ENCODE data around the gene SMYD3. TPM values are rescaled to one million over a fixed set of nuclear protein-coding genes. Genes with fewer than 3 reads are reported as not detected.

Gene SMYD3
- total RNA-seq, 1 donor from 2014 or later = 34.9 TPM

DNA sequence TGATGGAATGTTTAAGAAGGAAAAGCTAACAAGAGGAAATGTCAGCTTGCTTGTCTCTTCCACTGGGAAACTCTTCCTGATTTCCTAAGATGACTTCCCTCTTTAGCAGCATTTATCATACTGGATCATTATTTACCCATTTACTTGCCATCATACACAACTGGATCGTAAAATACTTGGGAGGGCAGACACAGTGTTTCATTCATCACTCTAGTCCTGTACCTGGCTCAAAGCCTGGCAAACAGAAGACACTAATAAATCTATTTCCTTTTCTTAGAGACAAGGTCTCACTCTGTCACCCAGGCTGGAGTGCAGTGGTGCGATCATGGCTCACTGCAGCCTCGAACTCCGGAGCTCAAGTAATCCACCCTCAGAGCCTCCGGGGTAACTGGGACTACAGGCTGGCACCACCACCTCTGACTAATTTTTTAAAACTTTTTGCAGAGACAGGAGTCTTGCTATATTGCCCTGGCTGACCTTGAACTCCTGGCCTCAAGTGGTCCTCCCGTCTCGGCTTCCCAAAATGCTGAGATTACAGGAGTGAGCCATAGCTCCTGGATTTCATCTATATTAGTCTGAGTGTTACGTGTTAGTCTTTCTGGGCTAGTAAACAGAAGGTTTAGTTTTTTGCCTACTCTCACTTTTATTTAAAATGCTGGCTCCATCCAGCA lies 574.6 kb downstream of the SMYD3 start:
- Mint-ChIP-seq H3K36me3 (no peaks in the 10 kb centered on the region), H3K4me3 (no peak overlapping the region), H3K4me1 (peaks cover 26% of the 10 kb centered on the region), H3K27me3 (ENCODE audit: low read depth) (no peaks in the 10 kb centered on the region), H3K27ac (no peak overlapping the region), H3K9me3 (no peaks in the 10 kb centered on the region)
- TF ChIP-seq, protein P1, sequence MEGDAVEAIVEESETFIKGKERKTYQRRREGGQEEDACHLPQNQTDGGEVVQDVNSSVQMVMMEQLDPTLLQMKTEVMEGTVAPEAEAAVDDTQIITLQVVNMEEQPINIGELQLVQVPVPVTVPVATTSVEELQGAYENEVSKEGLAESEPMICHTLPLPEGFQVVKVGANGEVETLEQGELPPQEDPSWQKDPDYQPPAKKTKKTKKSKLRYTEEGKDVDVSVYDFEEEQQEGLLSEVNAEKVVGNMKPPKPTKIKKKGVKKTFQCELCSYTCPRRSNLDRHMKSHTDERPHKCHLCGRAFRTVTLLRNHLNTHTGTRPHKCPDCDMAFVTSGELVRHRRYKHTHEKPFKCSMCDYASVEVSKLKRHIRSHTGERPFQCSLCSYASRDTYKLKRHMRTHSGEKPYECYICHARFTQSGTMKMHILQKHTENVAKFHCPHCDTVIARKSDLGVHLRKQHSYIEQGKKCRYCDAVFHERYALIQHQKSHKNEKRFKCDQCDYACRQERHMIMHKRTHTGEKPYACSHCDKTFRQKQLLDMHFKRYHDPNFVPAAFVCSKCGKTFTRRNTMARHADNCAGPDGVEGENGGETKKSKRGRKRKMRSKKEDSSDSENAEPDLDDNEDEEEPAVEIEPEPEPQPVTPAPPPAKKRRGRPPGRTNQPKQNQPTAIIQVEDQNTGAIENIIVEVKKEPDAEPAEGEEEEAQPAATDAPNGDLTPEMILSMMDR (IDR thresholded peaks at IDR 0.05; ENCODE audit: unreplicated experiment) = no peak
- DNase-seq (ENCODE audit: low spot score in 2 of 2, unreplicated experiment in 2 of 2) = no peak

DNA sequence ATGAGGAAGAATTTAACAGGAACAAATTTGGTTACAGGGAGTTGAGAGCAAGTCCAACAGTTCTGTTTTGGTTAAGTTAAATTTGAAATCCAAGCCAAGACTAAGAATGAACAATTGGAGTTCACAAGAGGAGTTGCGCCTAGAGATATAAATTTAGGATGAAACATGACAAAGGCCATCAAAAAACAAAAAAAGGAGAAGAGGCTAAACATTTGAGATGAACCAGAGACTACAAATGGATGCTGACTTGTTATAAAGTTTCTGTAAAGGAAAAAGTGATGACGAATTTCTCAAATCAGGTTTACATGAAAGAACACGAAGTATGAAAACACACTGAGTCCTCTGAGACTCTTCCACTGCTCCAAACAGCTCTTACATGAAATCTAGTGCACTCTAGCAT lies 575.6 kb downstream of the SMYD3 start:
- H3K4me3 Mint-ChIP-seq = no peak overlapping the region
- no peak overlapping the region for H3K27ac Mint-ChIP-seq
- no peak for DNase-seq (ENCODE audit: low spot score in 2 of 2, unreplicated experiment in 2 of 2)
- no peaks in the 10 kb centered on the region for H3K36me3 Mint-ChIP-seq
- TF ChIP-seq, protein P1 (IDR thresholded peaks at IDR 0.05; ENCODE audit: unreplicated experiment) = no peak
- no peaks in the 10 kb centered on the region for H3K9me3 Mint-ChIP-seq
- no peaks in the 10 kb centered on the region for H3K27me3 Mint-ChIP-seq (ENCODE audit: low read depth)
- peaks cover 29% of the 10 kb centered on the region for H3K4me1 Mint-ChIP-seq

DNA sequence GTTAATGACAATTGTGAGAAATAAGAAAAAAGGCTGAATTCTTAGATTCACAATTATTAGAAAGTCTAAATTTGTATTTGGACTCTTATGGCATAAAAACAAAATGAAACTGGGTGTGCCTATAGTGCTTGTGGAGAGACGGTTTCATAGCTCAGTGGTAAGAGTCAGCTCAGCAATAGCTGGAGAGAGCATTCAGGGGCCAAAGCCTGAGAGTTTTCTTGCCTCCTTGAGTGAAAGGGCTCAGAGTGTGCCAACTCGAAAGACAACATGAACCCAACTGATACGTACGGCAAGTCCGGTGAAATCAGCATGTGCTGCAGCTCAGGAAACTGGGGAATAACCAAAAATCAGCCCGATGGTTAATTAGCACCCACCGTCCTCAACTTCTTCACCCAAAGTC lies 577.9 kb downstream of the SMYD3 start:
- no peaks in the 10 kb centered on the region for H3K9me3 Mint-ChIP-seq
- TF ChIP-seq, protein P1 (IDR thresholded peaks at IDR 0.05; ENCODE audit: unreplicated experiment) = no peak
- no peak overlapping the region for H3K27ac Mint-ChIP-seq
- H3K27me3 Mint-ChIP-seq (ENCODE audit: low read depth) = no peaks in the 10 kb centered on the region
- no peak for DNase-seq (ENCODE audit: low spot score in 2 of 2, unreplicated experiment in 2 of 2)
- peaks cover 28% of the 10 kb centered on the region for H3K4me1 Mint-ChIP-seq
- no peaks in the 10 kb centered on the region for H3K36me3 Mint-ChIP-seq
- no peak overlapping the region for H3K4me3 Mint-ChIP-seq

DNA sequence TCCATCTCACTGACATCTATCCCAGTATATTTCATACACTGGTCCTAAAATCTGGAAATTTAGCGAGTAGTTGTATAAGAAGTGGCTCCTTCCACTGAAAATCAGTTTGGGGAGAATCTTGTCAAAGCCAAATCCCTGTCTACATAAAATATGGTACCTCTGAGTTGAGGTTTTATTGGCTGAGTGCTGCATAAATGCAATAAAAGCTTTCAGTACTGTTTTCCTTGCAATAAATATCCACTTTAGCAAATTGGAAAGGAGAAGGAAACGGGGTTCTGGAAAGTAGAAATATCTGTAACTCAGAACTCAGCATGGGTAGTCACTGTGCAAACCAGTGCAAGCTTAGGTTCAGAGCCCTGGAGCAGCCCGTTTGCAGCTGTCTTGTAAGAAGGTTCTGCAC lies 580.2 kb downstream of the SMYD3 start:
- no peak overlapping the region for H3K4me3 Mint-ChIP-seq
- no peaks in the 10 kb centered on the region for H3K27me3 Mint-ChIP-seq (ENCODE audit: low read depth)
- H3K4me1 Mint-ChIP-seq = peaks cover 17% of the 10 kb centered on the region
- TF ChIP-seq, protein P1 (IDR thresholded peaks at IDR 0.05; ENCODE audit: unreplicated experiment) = no peak
- no peaks in the 10 kb centered on the region for H3K9me3 Mint-ChIP-seq
- no peak for DNase-seq (ENCODE audit: low spot score in 2 of 2, unreplicated experiment in 2 of 2)
- no peaks in the 10 kb centered on the region for H3K36me3 Mint-ChIP-seq
- H3K27ac Mint-ChIP-seq = peak overlapping the region; percentile 26

DNA sequence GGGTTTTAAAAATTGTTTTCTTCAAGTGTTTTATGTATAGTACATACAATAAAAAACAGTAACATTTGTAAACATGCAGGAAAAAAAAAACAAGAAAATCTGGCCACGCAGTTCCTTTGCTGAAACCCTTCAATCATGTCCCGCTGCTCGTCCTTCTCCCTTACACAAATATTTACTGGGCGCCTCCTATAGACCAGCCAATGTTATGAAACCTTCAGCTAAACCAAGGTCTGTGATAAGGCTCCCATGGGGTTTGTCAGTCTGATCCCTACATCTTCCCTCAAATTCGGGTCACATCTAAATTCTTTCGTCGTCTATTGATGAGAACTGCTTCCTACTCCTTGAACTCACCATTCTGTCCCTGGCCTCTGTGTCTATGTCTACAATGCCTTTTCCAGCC lies 583.9 kb downstream of the SMYD3 start:
- H3K27me3 Mint-ChIP-seq (ENCODE audit: low read depth) = no peaks in the 10 kb centered on the region
- H3K36me3 Mint-ChIP-seq = peaks cover 4% of the 10 kb centered on the region
- peaks cover 15% of the 10 kb centered on the region for H3K4me1 Mint-ChIP-seq
- H3K9me3 Mint-ChIP-seq = peaks cover 9% of the 10 kb centered on the region
- no peak for DNase-seq (ENCODE audit: low spot score in 2 of 2, unreplicated experiment in 2 of 2)
- no peak overlapping the region for H3K4me3 Mint-ChIP-seq
- TF ChIP-seq, protein P1 (IDR thresholded peaks at IDR 0.05; ENCODE audit: unreplicated experiment) = no peak
- no peak overlapping the region for H3K27ac Mint-ChIP-seq

Data from mesothelial cell of epicardium (in vitro differentiated cells).